Neural cell (in vitro differentiated cells): Measurements from ENCODE around the gene PACS1.

ENCODE experiments used
- EP300 ChIP-seq: fragments of 450-650 bp; conservative IDR thresholded peaks from 2 replicates; pipeline ENCODE4 v1.6.1; 2014; ENCODE audit warnings: antibody characterized with exemption, mild to moderate bottlenecking, moderate library complexity; ENCODE audit not compliant: poor library complexity, severe bottlenecking
- EZH2 ChIP-seq: fragments of 200-600, 300-800 bp; shearing (Covaris generic), sonication (generic); IDR thresholded peaks from 2 replicates; pipeline ENCODE4 v1.6.1; 2014; ENCODE audit warnings: antibody characterized with exemption, low read length, borderline replicate concordance, mild to moderate bottlenecking; ENCODE audit not compliant: insufficient read depth, poor library complexity, severe bottlenecking
- RAD21 ChIP-seq: fragments of 450-650 bp; conservative IDR thresholded peaks from 2 replicates; pipeline ENCODE4 v1.6.1; 2014; ENCODE audit warnings: antibody characterized with exemption, mild to moderate bottlenecking, moderate library complexity
- SMC3 ChIP-seq: fragments of 450-650 bp; conservative IDR thresholded peaks from 2 replicates; pipeline ENCODE4 v1.6.1; 2014; ENCODE audit warnings: antibody characterized with exemption, mild to moderate bottlenecking, moderate library complexity; ENCODE audit not compliant: poor library complexity
- TAF1 ChIP-seq: IDR thresholded peaks from 2 replicates; pipeline ENCODE4 v1.6.1; 2012; ENCODE audit warnings: low read depth
- TF ChIP-seq, protein P1 (sequence below): fragments of 450-650 bp; IDR thresholded peaks from 2 replicates; pipeline ENCODE4 v1.5.1; 2014; ENCODE audit warnings: antibody characterized with exemption, mild to moderate bottlenecking, moderate library complexity; ENCODE audit not compliant: poor library complexity, severe bottlenecking

- TF ChIP-seq EZH2 (no peak), TAF1 (no peak), SMC3 (no peak), RAD21 (no peak), EP300 (no peak)
- TF ChIP-seq, protein P1, sequence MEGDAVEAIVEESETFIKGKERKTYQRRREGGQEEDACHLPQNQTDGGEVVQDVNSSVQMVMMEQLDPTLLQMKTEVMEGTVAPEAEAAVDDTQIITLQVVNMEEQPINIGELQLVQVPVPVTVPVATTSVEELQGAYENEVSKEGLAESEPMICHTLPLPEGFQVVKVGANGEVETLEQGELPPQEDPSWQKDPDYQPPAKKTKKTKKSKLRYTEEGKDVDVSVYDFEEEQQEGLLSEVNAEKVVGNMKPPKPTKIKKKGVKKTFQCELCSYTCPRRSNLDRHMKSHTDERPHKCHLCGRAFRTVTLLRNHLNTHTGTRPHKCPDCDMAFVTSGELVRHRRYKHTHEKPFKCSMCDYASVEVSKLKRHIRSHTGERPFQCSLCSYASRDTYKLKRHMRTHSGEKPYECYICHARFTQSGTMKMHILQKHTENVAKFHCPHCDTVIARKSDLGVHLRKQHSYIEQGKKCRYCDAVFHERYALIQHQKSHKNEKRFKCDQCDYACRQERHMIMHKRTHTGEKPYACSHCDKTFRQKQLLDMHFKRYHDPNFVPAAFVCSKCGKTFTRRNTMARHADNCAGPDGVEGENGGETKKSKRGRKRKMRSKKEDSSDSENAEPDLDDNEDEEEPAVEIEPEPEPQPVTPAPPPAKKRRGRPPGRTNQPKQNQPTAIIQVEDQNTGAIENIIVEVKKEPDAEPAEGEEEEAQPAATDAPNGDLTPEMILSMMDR, result no peak
These were observed 106.6 kb downstream of the PACS1 start for GRCh38 chr11:66176650-66177049.
